ENCODE measurements around the gene CMSS1.

The CMSS1 gene

GRCh38 chr3:100175637-100176280 lies 358.1 kb downstream of the CMSS1 start:
- in situ Hi-C loops (cut with HindIII; ENCODE audit: low sequenced_read_pairs): no loop called here
- TF ChIP-seq CTCF (IDR thresholded peaks at IDR 0.05; ENCODE audit: low read depth, low read length, missing control alignments): no peak
- H3K4me3 ChIP-seq (ENCODE audit: low read depth, low read length): no peak overlapping the region
- no peak for DNase-seq (ENCODE audit: low read depth)

GRCh38 chr3:100179692-100180349 lies 362.2 kb downstream of the CMSS1 start:
- no peak for DNase-seq (ENCODE audit: low read depth)
- no peak overlapping the region for H3K4me3 ChIP-seq (ENCODE audit: low read depth, low read length)
- in situ Hi-C loops (cut with HindIII; ENCODE audit: low sequenced_read_pairs): no loop called here
- TF ChIP-seq CTCF (IDR thresholded peaks at IDR 0.05; ENCODE audit: low read depth, low read length, missing control alignments): no peak

- H3K4me3 ChIP-seq (ENCODE audit: low read depth, low read length): no peak overlapping the region
- no peak for TF ChIP-seq CTCF (IDR thresholded peaks at IDR 0.05; ENCODE audit: low read depth, low read length, missing control alignments)
- no peak for DNase-seq (ENCODE audit: low read depth)
- in situ Hi-C loops (cut with HindIII; ENCODE audit: low sequenced_read_pairs): no loop called here
Measured at GRCh38 chr3:100183608-100184125, 366.0 kb downstream of the CMSS1 start.

GRCh38 chr3:100184948-100185570 lies 367.4 kb downstream of the CMSS1 start:
- in situ Hi-C loops (cut with HindIII; ENCODE audit: low sequenced_read_pairs): no loop called here
- DNase-seq (ENCODE audit: low read depth): no peak
- no peak for TF ChIP-seq CTCF (IDR thresholded peaks at IDR 0.05; ENCODE audit: low read depth, low read length, missing control alignments)
- no peak overlapping the region for H3K4me3 ChIP-seq (ENCODE audit: low read depth, low read length)

- no peak overlapping the region for H3K4me3 ChIP-seq (ENCODE audit: low read depth, low read length)
- TF ChIP-seq CTCF (IDR thresholded peaks at IDR 0.05; ENCODE audit: low read depth, low read length, missing control alignments): no peak
- DNase-seq (ENCODE audit: low read depth): no peak
- in situ Hi-C loops (cut with HindIII; ENCODE audit: low sequenced_read_pairs): no loop called here
Measured at GRCh38 chr3:100185847-100186246, 368.2 kb downstream of the CMSS1 start.

- H3K4me3 ChIP-seq (ENCODE audit: low read depth, low read length): no peak overlapping the region
- no peak for TF ChIP-seq CTCF (IDR thresholded peaks at IDR 0.05; ENCODE audit: low read depth, low read length, missing control alignments)
- no peak for DNase-seq (ENCODE audit: low read depth)
- in situ Hi-C loops (cut with HindIII; ENCODE audit: low sequenced_read_pairs): no loop called here
Measured at GRCh38 chr3:100189444-100189964, 371.8 kb downstream of the CMSS1 start.
